GM18502 (cell line): ENCODE measurements around the gene ANKLE2.

Source experiments
- ATAC-seq: cut with Tn5 transposase; IDR thresholded peaks from one replicate; pipeline ENCODE4 v1.9.1; 2021; ENCODE audit warnings: mild to moderate bottlenecking; ENCODE audit not compliant: unreplicated experiment, poor library complexity

Gene ANKLE2

DNA sequence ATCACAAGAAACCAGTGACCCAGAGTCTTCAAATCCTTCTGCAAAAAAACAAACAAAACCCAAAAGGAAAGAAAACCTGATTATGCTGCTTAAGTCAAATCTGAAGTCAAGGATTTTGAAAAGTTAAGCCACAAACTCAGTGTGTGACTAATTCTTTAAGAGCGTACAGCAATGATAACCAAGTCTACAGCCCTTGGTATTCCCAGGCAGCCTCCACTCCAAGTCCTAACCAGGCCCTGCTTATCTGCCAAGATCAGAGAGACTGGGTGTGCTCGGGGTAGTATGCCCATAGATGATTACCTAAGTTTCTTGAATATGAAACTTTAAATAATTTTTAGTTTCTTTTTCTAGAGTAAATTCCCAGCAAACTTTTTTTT, 37.9 kb downstream of the ANKLE2 start:
- ATAC-seq, result no peak

DNA sequence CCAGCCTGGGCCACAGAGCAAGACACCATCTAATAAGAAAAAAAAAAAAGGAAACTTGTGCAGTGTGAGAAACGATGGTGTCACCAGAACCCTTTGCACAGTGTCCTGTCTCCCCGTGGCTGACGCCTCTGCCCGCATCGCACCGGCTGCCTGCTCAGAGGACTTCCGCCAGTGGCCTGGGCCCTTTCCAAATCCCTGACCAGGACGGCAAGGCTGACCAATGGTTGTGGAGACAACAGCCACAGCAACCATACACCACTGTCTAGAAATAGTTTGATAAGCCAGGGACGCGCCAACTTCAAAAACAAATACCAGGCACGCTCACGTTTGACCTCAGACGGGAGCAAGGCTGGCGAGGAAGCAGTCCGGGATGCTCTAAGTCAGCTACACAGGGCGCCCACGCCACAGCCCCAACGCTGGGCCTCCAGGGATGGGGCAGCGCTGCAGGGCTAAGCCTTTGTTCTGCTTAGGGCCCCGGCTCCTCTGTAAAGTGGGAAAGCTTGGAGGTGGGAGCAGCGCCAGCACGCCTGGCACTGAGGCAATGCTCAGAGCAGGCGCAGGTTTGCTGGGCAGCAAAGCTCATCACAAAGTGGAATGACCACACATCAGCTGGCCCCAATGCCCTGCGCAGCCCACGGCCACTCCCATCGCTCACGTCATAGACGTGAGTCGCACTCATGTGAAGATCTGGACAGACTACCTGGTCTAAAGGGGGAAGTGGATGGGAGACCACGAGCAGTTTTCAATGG, 38.4 kb downstream of the ANKLE2 start:
- no peak for ATAC-seq

DNA sequence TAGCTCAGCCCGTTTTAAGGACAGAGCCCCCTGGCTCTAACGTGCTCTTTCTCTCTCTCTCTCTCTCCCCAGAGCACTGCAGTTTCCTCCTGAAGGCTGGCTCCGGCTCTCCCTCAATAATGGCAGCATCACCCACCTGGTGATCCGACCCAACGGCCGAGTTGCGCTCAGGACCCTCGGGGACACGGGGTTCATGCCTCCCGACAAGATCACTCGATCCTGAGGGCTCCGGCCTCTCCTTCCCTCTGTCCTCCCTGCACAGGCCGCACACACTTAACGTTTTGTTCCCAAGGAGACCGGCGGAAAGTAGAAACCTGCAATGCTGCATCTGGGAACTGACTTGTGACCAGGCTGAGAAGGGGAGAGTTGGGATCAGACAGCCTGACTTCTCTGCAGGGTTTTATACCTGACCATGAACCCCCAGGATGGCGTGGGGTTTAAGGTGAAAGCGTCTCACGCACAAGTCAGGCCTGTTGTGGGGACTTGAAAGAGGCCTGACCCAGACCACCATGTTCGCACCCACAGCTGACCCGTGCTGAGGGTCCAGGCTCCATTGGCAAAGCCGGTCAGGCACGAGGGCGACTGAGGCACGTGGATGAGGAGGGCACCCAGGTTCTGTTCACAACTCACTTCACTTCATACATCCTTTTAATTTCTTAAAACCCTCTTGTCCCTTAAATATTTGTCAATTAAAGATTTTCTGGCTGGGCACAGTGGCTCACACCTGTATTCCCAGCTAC, 40.9 kb downstream of the ANKLE2 start:
- ATAC-seq, result no peak

DNA sequence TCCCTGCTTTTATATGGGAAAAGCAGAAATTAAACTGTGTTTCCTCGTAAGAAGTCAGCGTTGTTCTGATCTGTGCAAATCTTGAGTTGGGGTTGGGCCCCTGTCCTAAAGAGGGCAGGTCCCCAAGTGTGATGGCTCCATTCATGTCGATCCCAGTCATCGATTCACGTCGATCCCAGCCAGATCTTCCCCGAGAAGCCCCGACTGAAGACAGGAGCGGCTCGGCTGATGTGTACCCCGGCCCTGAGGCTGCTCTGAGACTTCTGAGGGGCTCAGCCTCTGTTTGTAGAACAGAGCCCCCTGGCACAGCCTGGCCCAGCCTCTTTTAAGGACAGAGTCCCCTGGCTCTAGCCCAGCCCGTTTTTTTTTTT, 41.7 kb downstream of the ANKLE2 start:
- no peak for ATAC-seq

DNA sequence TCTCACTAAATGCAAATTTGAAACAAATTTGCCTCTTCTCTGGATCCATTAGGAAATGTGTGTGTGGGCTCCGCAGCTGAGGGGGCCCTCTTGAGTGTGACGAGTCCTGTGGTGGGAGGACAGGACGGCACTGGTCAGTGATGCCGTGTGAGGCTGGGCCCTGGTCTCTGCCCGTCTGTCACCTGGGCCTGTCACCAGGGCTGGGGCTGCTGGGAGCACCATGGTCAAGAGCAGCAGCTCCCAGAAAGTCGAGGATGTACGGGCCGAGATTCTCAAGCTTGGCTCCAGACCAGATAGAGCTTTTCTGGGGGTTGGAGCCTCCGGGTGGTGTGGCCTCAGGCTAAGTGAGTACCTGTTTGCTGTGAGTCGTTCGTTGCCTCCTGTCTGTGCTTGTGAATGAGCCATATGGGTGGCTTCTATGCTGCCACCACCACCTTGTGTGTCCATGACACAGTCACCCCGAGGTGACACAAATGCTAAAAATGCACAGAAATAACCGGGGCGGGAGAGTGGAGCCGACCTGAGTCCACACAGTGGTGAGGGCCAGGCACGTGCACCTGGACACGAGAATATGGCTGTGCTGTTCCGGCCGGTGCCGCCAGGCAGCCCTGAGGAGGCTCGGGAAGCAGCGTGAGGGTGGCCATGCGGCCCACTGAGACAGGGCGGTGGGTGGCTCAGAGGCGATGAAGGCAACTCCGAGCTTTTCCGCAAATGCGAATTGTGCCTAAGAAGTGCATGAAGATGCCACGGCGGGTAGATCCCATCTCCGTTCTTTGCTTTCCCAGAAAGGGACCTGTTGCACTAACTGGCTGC, 42.3 kb downstream of the ANKLE2 start:
- no peak for ATAC-seq

DNA sequence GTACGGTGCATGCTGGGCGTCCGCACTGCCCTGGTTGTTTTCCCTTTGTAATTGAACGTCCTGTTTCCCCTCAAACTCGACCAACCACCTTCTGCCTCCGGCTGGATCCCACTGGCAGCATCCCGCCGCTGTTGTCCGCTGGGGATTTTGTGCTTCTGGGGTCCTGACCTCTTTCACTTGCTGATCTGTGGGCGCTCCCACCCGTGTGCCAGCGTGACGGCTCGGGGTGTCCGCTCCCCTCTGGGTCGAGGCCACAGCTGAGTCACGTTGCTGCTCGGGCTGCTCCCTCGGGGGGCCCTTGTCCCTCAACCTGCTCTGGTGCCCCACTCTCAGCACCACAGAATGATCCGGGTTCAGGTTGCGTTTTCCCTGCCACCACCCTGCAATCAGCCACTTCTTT, 43.0 kb downstream of the ANKLE2 start:
- no peak for ATAC-seq

DNA sequence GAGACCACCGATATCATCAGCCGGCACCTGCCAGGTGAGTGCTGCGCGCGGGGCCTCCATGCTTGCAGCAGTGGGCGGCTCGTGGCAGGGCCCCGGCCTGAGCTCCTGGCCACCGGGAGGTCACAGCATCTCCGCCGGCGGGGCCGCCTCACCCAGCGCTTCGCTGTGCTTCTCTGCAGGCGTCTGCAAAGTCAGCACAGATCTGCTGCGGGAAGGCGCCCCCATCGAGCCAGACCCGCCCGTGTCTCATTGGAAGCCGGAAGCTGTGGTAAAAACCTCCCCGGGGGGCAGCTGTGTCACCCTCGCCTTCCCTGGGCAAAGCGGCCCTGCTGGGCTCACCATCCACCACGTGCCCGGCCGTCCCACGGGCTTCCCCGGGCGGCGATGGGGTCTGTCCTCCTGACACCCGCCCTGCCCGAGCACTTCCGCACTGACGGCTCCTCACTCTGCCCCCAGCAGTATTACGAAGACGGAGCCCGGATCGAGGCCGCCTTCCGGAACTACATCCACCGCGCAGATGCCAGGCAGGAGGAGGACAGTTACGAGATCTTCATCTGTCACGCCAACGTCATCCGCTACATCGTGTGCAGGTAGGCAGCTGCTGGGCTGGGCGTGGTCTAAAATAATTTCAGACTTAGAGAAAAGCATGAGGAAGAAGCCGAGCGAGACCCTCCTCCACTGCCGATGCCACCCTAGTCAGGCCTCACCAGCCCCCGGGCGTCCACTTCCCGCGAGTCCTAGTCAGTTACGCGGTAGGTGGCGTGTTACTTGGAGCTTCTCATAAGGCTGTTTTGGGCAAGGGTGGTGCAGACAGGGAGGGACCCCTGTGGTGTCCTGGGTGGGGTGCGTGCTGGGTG, 43.9 kb downstream of the ANKLE2 start:
- ATAC-seq, result no peak

DNA sequence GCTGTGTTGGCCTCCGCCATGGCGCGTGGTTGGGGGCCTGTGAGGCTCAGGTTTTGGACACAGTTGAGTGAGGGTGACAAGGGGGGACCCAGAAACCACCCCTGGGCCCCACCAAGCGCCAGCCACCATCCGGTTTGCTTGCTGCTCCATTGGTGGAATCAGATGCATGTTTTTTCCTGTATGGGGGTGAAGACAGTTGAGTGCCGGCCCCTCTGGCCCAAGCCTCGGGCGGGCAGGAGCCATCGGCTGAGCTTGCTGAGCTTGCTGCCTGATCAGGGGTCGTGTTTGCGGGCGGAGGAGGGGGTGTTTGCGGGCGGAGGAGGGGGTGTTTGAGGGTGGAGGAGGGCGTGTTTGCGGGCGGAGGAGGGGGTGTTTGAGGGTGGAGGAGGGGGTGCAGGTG, 44.6 kb downstream of the ANKLE2 start:
- ATAC-seq, result no peak

DNA sequence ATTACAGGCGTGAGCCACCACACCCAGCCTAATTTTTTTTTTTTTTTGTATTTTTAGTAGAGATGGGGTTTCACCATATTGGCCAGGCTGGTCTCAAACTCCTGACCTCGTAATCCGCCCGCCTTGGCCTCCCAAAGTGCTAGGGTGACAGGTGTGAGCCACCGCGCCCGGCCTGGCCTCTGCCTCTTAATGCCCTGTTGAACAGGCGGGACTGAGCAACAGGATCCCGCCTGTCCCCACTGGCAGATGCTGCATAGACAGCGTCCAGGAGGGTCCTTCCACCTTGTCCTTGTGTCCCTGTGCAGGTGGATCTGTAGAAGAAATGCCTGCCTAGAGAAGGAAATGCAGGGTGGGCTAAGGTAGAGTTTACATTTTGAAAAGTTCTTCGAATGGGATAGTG, 45.3 kb downstream of the ANKLE2 start:
- no peak for ATAC-seq

DNA sequence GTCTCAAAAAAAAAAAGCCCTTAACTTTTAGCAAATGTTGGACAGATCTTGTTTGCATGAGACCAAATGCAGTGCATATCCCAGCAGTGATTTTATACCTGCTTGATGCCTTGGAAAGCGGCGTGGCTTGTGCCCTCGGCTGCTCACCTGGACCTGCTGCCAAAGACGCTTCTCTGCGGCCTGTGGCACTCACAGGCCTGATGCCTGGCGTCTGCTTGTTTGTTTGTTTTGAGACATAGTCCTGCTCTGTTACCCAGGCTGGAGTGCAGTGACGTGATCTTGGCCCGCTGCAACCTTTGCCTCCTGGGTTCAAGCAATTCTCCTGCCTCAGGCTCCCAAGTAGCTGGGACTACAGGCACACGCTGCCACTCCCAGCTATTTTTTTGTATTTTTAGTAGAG, 45.8 kb downstream of the ANKLE2 start:
- ATAC-seq, result no peak

DNA sequence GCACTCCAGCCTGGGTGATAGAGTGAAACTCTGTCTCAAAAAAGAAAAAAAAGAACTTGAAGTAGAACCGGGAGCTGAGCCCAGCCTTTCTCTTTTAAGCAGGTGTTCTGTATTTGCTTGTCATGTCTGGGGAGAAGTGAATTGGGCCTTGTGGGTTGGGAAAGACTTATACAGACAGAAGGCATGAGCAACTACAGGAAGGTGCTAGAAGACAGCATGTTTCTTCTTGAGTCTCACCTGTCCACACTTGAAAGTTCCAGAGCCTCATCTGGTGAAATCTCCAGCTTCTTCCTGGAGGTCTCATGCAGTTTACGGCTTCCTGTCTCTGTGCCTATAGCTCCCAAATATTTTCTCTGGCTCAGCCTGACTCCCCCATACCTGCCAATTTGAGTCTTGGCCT, 48.5 kb downstream of the ANKLE2 start:
- ATAC-seq, result no peak

DNA sequence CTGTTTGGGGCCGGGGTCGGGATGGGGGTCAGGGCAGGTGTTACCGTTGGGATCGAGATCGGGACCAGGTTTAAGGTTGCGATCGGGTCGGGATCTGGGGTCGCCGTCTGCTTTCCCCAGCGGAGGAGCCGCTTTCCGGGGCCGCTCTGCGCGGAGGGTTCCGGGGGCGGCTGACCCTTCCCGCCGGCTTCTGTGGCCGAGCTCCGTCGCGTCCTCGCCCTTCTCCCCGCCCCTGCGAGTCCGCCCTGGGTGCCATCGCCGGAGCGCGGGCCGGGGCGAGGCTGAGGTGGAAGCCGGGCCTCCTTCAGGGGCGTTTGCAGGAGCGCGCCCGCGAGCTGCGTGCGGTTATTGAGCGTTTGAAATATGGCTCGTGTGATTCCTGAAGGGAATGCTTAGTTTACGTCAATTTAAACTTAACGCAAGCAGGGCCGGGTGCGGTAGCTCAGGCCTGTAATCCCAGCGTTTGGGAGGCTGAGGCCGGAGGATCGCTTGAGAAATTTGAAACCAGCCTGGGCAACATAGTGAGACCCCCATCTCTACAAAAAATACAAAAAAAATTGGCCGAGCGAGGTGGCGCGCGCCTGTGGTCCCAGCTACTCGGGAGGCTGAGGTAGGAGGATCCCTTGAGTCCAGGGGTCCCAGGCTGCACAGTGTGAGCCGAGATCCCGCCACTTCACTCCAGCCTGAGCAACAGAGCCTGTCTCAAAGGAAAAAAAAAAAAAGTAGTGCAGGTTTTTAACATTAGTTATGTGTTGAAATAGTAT, 50.4 kb downstream of the ANKLE2 start:
- peak; percentile 21 for ATAC-seq

DNA sequence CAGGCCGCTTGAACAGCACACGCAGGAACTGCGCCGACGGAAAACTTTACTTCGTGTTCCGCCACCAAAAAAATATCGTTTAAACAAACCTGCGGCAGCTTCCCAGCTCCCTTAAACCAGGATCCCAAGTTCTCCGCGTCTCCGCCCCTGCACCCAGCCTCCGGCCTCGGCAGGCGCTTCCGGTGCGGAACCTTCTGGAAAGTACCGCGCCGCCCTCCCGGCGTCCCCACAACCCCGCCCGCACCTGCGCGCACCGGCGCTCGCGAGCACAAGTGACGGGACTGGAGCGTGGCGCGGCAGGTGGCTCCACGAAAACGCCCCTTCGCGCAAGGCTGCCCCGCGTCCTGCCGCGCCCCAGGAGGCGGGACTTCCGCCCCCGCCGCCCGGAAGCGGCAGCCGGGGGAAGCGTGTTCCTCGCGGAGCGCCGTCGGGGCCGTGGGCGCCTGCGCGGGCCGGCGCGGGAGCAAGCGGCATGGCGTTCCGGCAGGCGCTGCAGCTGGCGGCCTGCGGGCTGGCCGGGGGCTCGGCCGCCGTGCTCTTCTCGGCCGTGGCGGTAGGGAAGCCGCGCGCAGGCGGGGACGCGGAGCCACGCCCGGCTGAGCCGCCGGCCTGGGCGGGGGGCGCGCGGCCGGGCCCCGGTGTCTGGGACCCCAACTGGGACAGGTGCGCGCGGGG, 51.1 kb downstream of the ANKLE2 start, which contains the start of gene PGAM5:
Gene PGAM5 (plus strand): TSS at position 438 of the 675 bp plus-strand sequence. CDS start 35 bp downstream, at position 473.
- peak; percentile 93 for ATAC-seq

DNA sequence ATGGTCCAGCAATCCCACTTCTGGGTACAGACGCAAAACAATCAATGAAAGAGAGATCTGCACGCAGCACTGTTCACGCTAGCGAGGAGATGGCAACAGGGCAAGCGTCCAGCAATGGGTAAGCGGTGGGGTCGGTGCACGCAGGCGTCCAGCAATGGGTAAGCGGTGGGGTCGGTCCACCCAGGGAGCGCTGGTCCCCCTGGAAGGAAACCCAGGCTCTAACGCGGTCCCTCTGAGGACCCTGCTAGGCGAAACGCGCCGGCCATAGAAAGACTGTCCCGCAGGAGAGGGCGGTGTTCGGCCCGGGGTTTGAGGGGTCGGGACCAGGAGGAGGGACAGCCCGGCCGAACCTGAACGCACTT, 51.6 kb downstream of the ANKLE2 start:
- peak; percentile 37 for ATAC-seq

DNA sequence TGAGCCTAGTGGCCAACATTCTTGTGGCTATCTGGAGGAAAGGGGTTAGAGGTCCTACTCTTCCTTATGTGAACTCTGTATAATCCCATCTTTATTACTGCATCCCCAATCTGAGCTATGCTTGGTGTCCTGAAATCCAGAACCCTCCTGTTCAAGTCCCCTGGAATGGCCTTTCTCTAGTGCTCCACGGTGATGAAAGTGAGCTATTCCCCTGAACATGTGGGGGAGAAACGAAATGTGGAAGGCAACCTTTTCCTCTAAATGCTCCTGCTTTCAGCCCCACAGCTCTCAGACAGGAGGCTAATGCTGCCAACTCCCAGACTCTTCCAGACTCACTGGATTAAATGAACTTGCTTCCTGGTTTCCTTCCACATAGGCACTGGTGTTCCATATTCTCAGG, 53.5 kb downstream of the ANKLE2 start:
- ATAC-seq, result no peak

DNA sequence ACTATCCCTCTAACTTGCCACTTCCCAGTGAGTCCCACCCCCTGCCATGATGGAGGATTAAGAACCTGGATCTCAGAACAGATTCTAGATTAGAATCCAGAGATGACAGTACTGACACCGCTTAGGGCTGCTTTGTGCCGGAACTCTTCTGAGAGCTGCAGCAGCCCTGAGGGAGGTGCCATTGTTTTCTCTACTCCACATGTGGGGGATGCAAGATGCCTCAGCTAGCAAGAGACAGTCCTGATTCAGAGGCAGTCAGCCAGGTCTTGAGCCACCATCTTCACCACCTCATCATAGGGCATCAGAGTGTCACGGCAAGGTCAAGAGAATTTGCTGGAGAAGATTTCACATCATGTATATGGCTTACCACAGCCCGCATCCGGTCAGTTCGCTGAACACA, 54.4 kb downstream of the ANKLE2 start:
- ATAC-seq, result no peak

DNA sequence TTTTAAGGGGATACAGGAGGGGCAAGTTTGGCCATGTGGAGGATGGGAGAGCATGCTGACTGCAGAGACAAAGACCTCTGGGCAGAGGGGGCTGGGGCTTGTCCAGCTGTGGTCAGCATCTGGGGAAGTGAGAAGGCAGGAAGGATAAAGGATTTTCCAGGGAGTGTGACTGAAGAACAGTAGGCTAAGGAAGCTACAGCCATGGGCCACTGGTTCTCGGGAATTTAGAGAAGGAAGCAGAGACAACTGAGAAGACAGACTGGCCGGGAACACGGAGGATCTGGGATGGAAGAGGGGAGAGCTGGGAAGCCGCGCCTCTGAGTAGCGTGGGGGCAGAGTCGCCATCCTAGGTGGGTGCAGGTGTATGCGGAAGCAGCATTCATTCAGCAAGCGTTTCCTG, 58.0 kb downstream of the ANKLE2 start:
- ATAC-seq, result no peak

DNA sequence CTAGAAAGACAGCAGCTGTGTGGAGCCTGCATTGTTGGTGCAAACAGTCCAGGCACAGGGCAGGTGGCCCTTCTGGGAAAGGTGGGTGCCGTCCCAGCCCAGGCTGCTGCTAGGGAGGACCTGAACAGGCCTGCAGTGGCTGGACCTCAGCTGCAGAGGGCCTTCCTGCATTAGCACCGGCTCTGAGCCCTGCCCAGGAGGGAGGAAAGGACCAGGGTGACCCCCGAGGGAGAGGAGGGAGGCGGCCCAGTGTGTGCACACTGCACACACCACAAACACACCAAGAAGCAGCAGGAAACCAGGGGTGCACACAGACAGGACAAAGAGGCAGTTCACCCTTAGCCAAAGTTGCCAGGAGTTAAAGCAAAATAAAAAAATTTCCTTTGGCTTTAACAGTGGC, 59.0 kb downstream of the ANKLE2 start:
- ATAC-seq, result no peak

DNA sequence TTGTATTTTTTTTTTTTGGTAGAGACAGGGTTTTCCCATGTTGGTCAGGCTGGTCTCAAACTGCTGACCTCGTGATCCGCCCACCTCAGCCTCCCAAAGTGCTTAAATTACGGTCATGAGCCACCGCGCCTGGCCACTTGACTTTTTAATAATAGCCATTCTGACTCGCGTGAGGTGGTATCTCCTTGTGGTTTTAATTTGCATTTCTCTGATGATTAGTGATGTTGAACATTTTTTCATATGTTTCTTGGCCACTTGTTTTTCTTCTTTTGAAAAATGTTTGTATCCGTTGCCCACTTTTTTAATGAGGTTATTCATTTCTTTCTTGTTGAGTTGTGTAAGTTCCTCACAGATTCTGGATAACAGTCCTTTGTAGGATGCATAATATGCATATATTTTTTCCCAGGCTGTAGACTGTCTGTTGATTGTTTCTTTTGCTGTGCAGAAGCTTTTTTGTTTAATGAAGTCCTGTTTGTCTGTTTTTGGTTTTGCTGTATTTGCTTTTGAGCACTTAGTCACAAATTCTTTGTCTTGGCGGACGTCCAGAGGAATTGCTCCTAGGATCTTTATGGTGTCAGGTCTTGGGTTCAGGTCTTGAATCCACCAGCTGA, 61.3 kb downstream of the ANKLE2 start:
- peak; percentile 55 for ATAC-seq
